IMR-90 (cell line): ENCODE data around the gene SCGB1D1. TPM values are rescaled to one million over a fixed set of nuclear protein-coding genes. Genes with fewer than 3 reads are reported as not detected.

ENCODE experiments used
- ATAC-seq: fragments of 200-7000 bp; cut with Tn5 transposase; 2 replicates; pipeline ENCODE4 v1.9.1; 2020; ENCODE audit warnings: low read depth, mild to moderate bottlenecking, moderate library complexity
- BruUV-seq: library from RNA; stranded (reverse); fragments of 400-500 nt; replicated peaks from 2 replicates; lab custom pipeline; 2021; lab: Mats Ljungman, UMichigan
- CTCF ChIA-PET: fragments of 300-600 bp; formaldehyde crosslinking; extraction: SDS; loops from one replicate; lab custom pipeline; 2021; ENCODE audit warnings: antibody characterized with exemption; lab: Yijun Ruan, JAX
- POLR2A ChIA-PET: fragments of 300-600 bp; sonication (Branson Sonifier 250); formaldehyde crosslinking; loops from one replicate; lab custom pipeline; 2022; ENCODE audit warnings: antibody characterized with exemption; ENCODE audit not compliant: unreplicated experiment; lab: Charles Lee
- DNase-seq: peaks from one replicate; pipeline ENCODE4 v3.0.0; 2013
- H2AFZ ChIP-seq: replicated peaks from 2 replicates; pipeline ENCODE3; 2013; ENCODE audit warnings: low read length, mild to moderate bottlenecking; ENCODE audit not compliant: poor library complexity
- H2AK5ac ChIP-seq: 2 replicates; pipeline ENCODE4 v1.6.1; 2013; ENCODE audit warnings: low read depth, low read length, inconsistent platforms
- H2AK9ac ChIP-seq: replicated peaks from 2 replicates; pipeline ENCODE3; 2013; ENCODE audit warnings: mild to moderate bottlenecking, low read depth, low read length, moderate library complexity; ENCODE audit not compliant: poor library complexity
- H2BK120ac ChIP-seq: 2 replicates; pipeline ENCODE4 v1.6.1; 2013; ENCODE audit warnings: low read depth, low read length, inconsistent platforms
- H2BK15ac ChIP-seq: 3 replicates; pipeline ENCODE4 v1.6.1; 2013; ENCODE audit warnings: low read depth, low read length, inconsistent platforms
- H2BK20ac ChIP-seq: 2 replicates; pipeline ENCODE4 v1.6.1; 2013; ENCODE audit warnings: low read depth, mild to moderate bottlenecking, inconsistent platforms, low read length, moderate library complexity
- H2BK5ac ChIP-seq: 2 replicates; pipeline ENCODE4 v1.6.1; 2013; ENCODE audit warnings: mild to moderate bottlenecking, low read depth, low read length, inconsistent platforms; ENCODE audit not compliant: poor library complexity, severe bottlenecking
- H3K14ac ChIP-seq: replicated peaks from 2 replicates; pipeline ENCODE4 v1.6.1; 2013; ENCODE audit warnings: low read depth, low read length, inconsistent platforms
- H3K18ac ChIP-seq: 2 replicates; pipeline ENCODE4 v1.6.1; 2013; ENCODE audit warnings: low read depth, low read length, control low read depth
- H3K23ac ChIP-seq: 2 replicates; pipeline ENCODE4 v1.6.1; 2013; ENCODE audit warnings: low read depth, low read length, inconsistent platforms
- H3K27ac ChIP-seq: 2 replicates; pipeline ENCODE4 v1.5.1; 2013; ENCODE audit warnings: mild to moderate bottlenecking, control low read depth, low read length; ENCODE audit not compliant: insufficient read depth
- H3K27me3 ChIP-seq: 2 replicates; pipeline ENCODE4 v1.6.1; 2013; ENCODE audit warnings: low read length; ENCODE audit not compliant: control insufficient read depth, insufficient read depth
- H3K36me3 ChIP-seq: 2 replicates; pipeline ENCODE4 v1.6.1; 2013; ENCODE audit warnings: low read length, mixed read lengths; ENCODE audit not compliant: control insufficient read depth, insufficient read depth
- H3K4ac ChIP-seq: 2 replicates; pipeline ENCODE4 v1.6.1; 2013; ENCODE audit warnings: low read depth, low read length, inconsistent platforms
- H3K4me1 ChIP-seq: 2 replicates; pipeline ENCODE4 v1.6.1; 2013; ENCODE audit warnings: low read length, mixed read lengths; ENCODE audit not compliant: control insufficient read depth, insufficient read depth
- H3K4me2 ChIP-seq: 2 replicates; pipeline ENCODE4 v1.6.1; 2013; ENCODE audit warnings: low read depth, mild to moderate bottlenecking, control low read depth, low read length, moderate library complexity
- H3K4me3 ChIP-seq: 2 replicates; pipeline ENCODE4 v1.5.1; 2013; ENCODE audit warnings: low read depth, mild to moderate bottlenecking, control low read depth, low read length, moderate library complexity; ENCODE audit not compliant: insufficient read depth
- H3K56ac ChIP-seq: 2 replicates; pipeline ENCODE4 v1.6.1; 2013; ENCODE audit warnings: low read length, inconsistent platforms; ENCODE audit not compliant: insufficient read depth; ENCODE audit errors: extremely low read depth
- H3K79me1 ChIP-seq, 2 experiments: 2 replicates each; pipeline ENCODE4 v1.6.1; 2013; ENCODE audit warnings: low read length in 2 of 2, inconsistent platforms in 1 of 2, low read depth in 1 of 2
- H3K9ac ChIP-seq: 2 replicates; pipeline ENCODE4 v1.6.1; 2013; ENCODE audit warnings: low read depth, low read length, control low read depth
- H3K9me1 ChIP-seq: 2 replicates; pipeline ENCODE4 v1.6.1; 2013; ENCODE audit warnings: low read length, inconsistent platforms; ENCODE audit not compliant: insufficient read depth
- H3K9me3 ChIP-seq: 2 replicates; pipeline ENCODE4 v1.6.1; 2013; ENCODE audit warnings: low read length; ENCODE audit not compliant: control insufficient read depth, insufficient read depth
- H4K20me1 ChIP-seq: 2 replicates; pipeline ENCODE4 v1.6.1; 2013; ENCODE audit warnings: low read length, inconsistent platforms; ENCODE audit not compliant: insufficient read depth
- H4K5ac ChIP-seq: 2 replicates; pipeline ENCODE4 v1.6.1; 2013; ENCODE audit warnings: mild to moderate bottlenecking, low read depth, low read length, control low read depth
- H4K8ac ChIP-seq, 2 experiments: 2 replicates each; pipeline ENCODE4 v1.6.1; 2013; ENCODE audit warnings: low read depth in 2 of 2, low read length in 2 of 2, control low read depth in 1 of 2, inconsistent platforms in 1 of 2
- H4K91ac ChIP-seq: 2 replicates; pipeline ENCODE4 v1.6.1; 2013; ENCODE audit warnings: low read depth, low read length, inconsistent platforms; ENCODE audit not compliant: insufficient read depth
- CHD1 ChIP-seq: IDR thresholded peaks from 2 replicates; pipeline ENCODE4 v1.6.1; 2012; ENCODE audit warnings: low read depth, low read length, improper control_type of control experiment
- CTCF ChIP-seq: conservative IDR thresholded peaks from 2 replicates; pipeline ENCODE4 v1.5.1; 2012; ENCODE audit warnings: mild to moderate bottlenecking, low read depth, low read length, improper control_type of control experiment
- FOS ChIP-seq: fragments of 150-350 bp; IDR thresholded peaks from 2 replicates; pipeline ENCODE4 v1.6.1; 2016; ENCODE audit warnings: low read depth, low read length
- MAFK ChIP-seq: IDR thresholded peaks from 2 replicates; pipeline ENCODE4 v1.6.1; 2012; ENCODE audit warnings: low read depth, low read length, improper control_type of control experiment
- POLR2A ChIP-seq: IDR thresholded peaks from 2 replicates; pipeline ENCODE4 v1.6.1; 2012; ENCODE audit warnings: mild to moderate bottlenecking, low read depth, low read length
- RCOR1 ChIP-seq: IDR thresholded peaks from 2 replicates; pipeline ENCODE4 v1.6.1; 2012; ENCODE audit warnings: mild to moderate bottlenecking, low read length, improper control_type of control experiment; ENCODE audit not compliant: insufficient replicate concordance
- SMC3 ChIP-seq: fragments of 150-350 bp; IDR thresholded peaks from 2 replicates; pipeline ENCODE4 v1.6.1; 2016; ENCODE audit warnings: low read depth, mild to moderate bottlenecking, antibody characterized with exemption, low read length, moderate library complexity
- WGBS, 2 experiments: methylation state at CpG; one replicate each; pipeline versions ENCODE4 v1.1.5 to v1.1.7; 2013; ENCODE audit warnings: missing lambda C conversion rate in 2 of 2; ENCODE audit not compliant: insufficient read length in 1 of 2; ENCODE audit errors: extremely low coverage in 2 of 2; 5-methylcytosine and 5-hydroxymethylcytosine counted together
- dilution Hi-C: fragments of 300-500 bp; cut with HindIII; formaldehyde crosslinking; loops from one replicate; pipeline ENCODE4 v1.14.3; 2018; ENCODE audit warnings: low sequenced_read_pairs; ENCODE audit not compliant: unreplicated experiment
- in situ Hi-C: fragments of 300-500 bp; cut with MboI; formaldehyde crosslinking; loops from 3 replicates; pipeline ENCODE4 v1.14.3; 2019; ENCODE audit warnings: low sequenced_read_pairs, inconsistent platforms, mixed read lengths
- intact Hi-C: fragments of 100-400 bp; cut with micrococcal nuclease; formaldehyde crosslinking; loops from 2 replicates; pipeline ENCODE4 v1.10.0; 2022
- polyA plus RNA-seq, 3 experiments: library from polyadenylated mRNA; depleted of rRNA; stranded (reverse); fragments of >200 nt; gene quantifications; 2 replicates each; pipeline ENCODE4 v1.2.3, GENCODE V29; 2012; ENCODE audit warnings: low replicate concordance in 1 of 3
- total RNA-seq: library from RNA; depleted of rRNA; stranded (reverse); fragments of >200 nt; gene quantifications from 2 replicates; pipeline ENCODE4 v1.2.3, GENCODE V29; 2012

SCGB1D1 gene
- total and polyA plus RNA-seq, 2 of the 4 experiments (the other 2 are of a cell fraction), result not detected

GRCh38 chr11:62142921-62143320, 47.1 kb upstream of the SCGB1D1 start:
- no peak overlapping the region for H2BK15ac ChIP-seq
- DNase-seq (no peak), ATAC-seq (no peak)
- no peak overlapping the region for H3K56ac ChIP-seq
- POLR2A ChIA-PET, result no interaction called here
- no peak overlapping the region for H3K27ac ChIP-seq
- H4K20me1 ChIP-seq, result no peaks in the 10 kb centered on the region; the same call in 1 of the 2 replicates
- no peak overlapping the region for H3K18ac ChIP-seq
- no peak overlapping the region for H4K5ac ChIP-seq
- H2AFZ ChIP-seq, result no peak overlapping the region
- CTCF ChIA-PET, result no interaction called here
- no peak overlapping the region for H2BK5ac ChIP-seq
- H3K27me3 ChIP-seq, result no peaks in the 10 kb centered on the region
- dilution Hi-C loops (no loop called here), intact Hi-C loops (no loop called here), in situ Hi-C loops (no loop called here)
- H2BK20ac ChIP-seq, result no peak overlapping the region
- WGBS, 2 experiments, result 13% methylated on average over 3 of the region's 3 CpGs; no CpG with 5 or more reads in 1 of the 2 experiments
- no TSS peak for BruUV-seq
- H3K9me1 ChIP-seq, result 0 out of 2 replicates have a peak, but pooled peaks cover under 1% of the 10 kb centered on the region
- H4K91ac ChIP-seq, result no peak overlapping the region
- H3K14ac ChIP-seq, result no peak overlapping the region
- H3K4ac ChIP-seq, result no peak overlapping the region
- no peak overlapping the region for H4K8ac ChIP-seq
- H3K23ac ChIP-seq, result no peak overlapping the region
- no peaks in the 10 kb centered on the region for H3K9me3 ChIP-seq
- TF ChIP-seq POLR2A (no peak), RCOR1 (no peak), FOS (no peak), CTCF (no peak), MAFK (no peak), CHD1 (no peak), SMC3 (no peak)
- no peak overlapping the region for H2AK9ac ChIP-seq
- no peak overlapping the region for H2AK5ac ChIP-seq
- H3K79me1 ChIP-seq, result peaks cover 13% of the 10 kb centered on the region in 2 experiments
- no peaks in the 10 kb centered on the region for H3K4me1 ChIP-seq
- H2BK120ac ChIP-seq, result no peak overlapping the region
- H3K4me3 ChIP-seq, result no peak overlapping the region
- H3K36me3 ChIP-seq, result peaks cover 58% of the 10 kb centered on the region
- no peak overlapping the region for H3K4me2 ChIP-seq
- H3K9ac ChIP-seq, result no peak overlapping the region
